HG03342 (cell line): ENCODE measurements around the gene KCNJ5.

Source experiments
- ATAC-seq: cut with Tn5 transposase; IDR thresholded peaks from one replicate; pipeline ENCODE4 v1.9.1; 2021; ENCODE audit warnings: mild to moderate bottlenecking, moderate library complexity; ENCODE audit not compliant: unreplicated experiment

The KCNJ5 gene

DNA sequence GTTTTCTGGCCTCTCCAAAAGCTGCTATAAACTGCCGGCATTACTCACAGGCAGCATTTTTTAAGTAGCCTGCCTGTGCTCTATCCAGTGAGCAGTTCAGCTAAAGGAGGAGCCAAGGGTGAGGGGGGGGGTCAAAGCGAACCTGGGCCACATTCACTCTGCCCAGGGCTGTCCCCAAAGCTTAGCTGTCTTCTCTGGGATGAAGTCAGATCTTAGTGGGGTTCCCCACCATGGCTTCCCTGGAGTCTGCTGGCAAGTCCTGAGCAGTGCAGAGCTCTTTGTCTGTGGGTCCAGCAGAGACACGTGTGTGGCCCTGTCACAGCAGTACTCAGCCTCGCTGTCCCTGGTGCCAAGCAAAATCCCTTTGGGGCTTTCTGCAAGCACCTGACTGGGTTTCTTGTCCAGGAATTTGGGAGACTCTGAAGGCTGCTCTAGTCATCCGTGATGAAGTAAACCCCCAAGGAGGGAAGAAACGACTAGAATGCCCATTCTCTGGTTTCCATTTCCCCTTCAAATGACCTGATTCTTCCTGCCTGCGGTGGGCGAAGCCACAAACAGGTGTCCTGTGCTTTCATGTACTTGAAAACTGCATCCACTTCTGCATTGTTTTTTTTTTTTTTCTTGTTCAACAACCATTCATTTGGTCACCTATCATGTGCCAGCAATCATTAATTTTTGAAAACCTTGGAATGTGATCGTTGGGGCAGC is 2.6 kb downstream of the KCNJ5 start:
- ATAC-seq, result peak; percentile 71

DNA sequence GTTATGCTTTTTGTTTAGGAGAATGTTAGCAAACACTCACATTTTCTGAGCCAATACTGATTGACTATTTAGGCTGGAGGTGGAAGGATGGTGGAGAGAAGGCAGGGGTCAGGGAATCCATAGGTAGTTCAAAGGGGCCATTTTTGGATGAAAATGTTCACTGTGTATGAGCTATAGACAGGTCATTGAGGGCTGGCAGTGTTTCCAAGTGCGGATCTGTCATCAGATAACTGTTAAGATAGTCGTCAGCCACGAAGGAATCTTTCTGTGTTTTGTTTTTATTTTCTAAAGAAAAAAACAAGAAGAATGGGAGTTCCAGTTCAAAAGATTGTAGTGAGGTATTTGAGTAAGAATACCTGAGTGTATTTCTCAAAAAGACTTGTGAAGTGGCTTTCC is 3.1 kb downstream of the KCNJ5 start:
- no peak for ATAC-seq

DNA sequence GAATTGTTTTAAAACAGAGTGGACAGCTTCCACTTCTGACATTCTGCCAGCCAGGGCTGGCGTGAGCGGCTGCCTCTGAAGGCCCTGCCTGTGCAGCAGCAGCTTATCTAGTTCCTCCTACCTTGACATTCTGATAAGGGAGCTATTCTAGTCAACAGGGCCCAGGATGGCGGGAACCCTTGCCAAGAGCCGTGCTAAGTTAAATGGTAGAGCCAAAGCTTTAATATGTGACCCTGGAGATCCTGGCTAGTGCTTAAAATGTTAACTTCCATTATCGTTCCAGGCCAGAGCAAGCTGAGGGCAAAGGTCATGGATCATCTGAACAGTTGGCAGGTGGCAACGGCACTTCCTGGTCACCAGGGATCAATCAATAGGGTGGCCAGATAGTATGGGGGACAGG is 3.5 kb downstream of the KCNJ5 start:
- no peak for ATAC-seq

GRCh38 chr11:128895526-128895925 is 4.4 kb downstream of the KCNJ5 start:
- no peak for ATAC-seq

DNA sequence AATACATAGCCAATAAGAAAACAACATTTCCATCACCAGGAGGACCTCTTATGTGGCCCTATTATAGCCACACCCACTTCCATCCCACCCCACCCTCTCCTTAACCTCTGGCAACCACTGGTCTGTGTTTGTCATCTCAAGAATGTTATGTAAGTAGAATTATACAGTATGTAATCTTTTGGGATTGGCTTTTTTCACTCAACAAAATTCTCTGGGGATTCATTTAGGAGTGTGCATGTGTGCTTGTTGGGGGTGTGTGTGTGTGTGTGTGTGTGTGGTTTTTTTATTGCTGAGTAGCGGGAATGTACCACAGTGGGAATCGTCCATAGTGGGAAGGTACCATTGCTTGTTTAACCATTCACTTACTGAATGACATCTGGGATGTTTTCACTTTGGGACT is 5.2 kb downstream of the KCNJ5 start:
- ATAC-seq, result no peak

DNA sequence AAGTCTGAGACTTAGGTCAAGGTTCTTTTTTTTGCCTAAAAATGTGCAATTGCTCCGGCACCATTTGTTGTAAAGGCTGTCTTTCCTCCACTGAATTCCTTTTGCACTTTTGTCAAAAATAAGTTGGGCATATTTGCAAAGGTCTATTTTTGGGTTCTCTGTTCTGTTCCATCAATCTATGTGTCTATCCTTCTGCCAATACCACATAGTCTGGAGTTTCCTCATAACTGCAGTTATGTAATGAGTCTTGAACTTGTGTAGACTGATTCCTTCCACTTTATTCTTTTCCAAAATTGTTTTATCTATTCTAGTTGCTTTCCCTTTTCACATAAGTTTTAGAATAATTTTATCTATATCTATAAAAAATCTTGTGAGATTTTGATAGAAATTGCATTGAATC is 6.7 kb downstream of the KCNJ5 start:
- no peak for ATAC-seq

- no peak for ATAC-seq
Measured at GRCh38 chr11:128898580-128899344, 7.6 kb downstream of the KCNJ5 start.

DNA sequence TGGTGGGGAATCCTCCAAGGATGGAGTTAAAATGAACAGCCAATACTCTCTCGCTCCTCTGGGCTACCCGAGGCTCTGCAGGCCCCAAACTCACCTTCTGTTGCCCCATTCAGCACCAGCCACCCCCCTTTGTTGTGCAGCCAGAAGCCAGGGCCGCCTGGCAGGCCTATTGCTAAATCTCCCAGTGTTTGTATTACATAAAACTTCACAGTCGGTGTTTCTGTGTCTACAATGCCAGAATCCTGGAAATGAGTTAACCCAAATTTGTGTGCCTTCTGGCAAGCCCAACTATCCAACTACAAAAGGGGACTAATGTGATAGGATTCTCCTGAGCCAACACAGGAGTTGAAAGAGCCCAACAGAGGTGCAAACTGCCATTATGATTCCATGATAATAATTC is 9.3 kb downstream of the KCNJ5 start:
- no peak for ATAC-seq

GRCh38 chr11:128901653-128902514 is 10.7 kb downstream of the KCNJ5 start:
- no peak for ATAC-seq

DNA sequence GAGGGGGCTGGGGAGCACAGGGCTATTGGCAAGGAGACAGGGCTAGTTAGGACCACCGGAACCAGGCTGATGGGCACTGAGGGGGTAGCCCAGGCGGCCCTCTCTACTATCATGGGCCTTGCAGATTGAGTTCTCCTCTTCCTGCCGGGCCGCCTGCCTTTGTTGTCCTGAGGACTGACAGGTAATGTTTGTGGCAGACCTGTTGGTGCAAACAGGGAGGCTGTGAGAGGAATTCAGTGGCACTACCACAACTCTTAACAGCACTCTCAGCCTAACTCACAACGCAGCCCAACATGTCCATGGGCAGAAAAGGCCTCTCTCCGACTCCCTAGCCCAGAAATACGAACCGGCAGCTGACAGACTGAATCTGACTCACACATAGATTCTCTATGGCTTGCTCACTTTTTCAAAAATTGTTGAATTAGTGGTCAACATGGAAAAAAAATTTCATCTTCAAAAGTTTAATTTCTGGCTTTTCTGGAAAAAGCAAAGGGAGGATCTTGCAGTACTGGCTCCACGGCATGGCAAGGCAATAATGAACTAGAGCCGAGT is 11.4 kb downstream of the KCNJ5 start:
- no peak for ATAC-seq

DNA sequence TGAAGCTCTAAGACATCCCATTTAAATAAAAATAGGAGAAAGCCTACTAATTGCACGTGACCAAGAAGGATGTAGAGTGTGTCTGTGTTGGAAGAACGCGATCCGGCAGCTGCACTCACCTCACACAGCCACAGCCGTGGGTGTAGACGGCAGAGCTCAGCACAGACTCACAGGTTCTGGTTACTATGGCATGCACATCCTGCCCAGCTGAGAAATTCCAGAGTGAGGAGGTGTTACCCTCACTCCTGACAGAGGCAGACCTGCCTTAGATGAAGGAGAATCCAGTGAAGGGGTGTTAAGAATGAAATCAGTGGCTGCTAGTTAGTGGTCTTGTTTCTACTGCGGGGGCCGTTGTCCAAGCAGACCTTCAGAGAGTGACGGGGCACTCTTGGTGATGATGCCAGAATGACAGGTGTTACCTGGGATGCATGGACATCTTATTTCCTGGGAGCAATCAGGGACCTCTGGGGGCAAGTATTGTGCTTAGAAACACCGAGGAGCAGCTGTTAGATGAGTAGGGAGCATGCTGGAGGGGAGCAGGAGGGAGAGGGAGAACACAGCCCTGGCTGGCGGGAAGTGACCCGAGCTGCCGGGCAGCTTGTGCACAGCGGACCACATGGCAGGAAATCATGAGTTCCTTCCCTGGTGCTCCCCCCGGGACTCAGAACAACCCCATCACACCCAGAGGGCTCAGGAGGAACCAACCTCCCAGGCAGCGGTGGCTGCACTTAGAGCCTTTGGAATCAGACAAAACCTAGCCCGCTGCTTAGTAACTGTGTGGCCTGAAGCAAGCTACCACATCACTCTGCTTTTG is 12.3 kb downstream of the KCNJ5 start:
- no peak for ATAC-seq

DNA sequence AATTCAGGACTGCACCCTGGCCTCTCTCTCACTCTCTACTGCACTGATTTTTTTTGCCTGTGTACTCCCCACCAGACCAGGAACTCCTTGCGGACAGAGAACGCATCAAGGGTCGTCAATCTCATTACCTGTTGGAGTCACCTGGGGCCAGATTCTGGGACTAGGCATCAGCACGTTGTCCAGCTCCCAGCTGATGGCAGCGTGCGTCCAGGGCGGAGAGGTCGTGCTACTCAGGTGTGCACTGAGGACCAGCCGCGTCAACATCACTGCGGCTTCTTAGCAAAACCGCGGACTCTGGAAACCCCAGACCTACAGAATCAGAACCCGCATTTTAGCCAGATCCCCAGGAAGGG is 13.1 kb downstream of the KCNJ5 start:
- ATAC-seq, result no peak

DNA sequence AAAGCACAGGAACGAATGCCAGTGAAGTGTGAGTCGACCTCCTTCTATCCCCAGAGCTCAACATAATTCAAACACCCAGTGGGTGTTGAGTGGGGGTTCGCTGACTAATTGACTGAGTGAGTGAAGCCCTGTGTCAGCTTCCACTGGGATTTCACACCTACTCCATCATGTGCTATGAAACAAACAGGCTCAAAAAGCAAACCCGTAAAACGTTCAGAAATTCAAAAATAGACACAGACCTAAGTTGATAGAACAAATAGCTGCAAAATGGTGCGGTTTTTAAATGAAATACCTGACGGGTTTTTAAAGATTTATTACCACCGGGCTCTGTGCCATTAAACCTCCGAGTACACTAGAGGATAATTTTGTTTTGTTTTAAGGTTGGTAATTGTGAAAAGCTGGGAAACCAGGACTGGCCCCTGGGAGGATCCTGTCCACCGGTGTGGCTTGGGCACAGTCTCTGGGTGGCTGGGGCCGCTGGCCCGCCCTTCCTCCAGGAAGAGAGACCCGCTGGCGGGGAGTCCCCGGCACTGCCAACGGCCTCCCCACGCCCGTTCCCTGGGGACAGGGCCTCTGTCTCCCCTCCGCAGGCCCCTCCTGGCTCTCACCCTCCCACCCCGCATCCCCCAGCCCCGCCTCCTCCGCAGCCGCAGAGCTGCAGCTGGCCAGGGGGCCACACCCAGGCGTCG is 13.6 kb downstream of the KCNJ5 start:
- peak; percentile 33 for ATAC-seq

GRCh38 chr11:128905345-128906184 is 14.4 kb downstream of the KCNJ5 start:
- ATAC-seq, result peak; percentile 42

- ATAC-seq, result no peak
Measured at GRCh38 chr11:128906185-128907050, 15.3 kb downstream of the KCNJ5 start.

DNA sequence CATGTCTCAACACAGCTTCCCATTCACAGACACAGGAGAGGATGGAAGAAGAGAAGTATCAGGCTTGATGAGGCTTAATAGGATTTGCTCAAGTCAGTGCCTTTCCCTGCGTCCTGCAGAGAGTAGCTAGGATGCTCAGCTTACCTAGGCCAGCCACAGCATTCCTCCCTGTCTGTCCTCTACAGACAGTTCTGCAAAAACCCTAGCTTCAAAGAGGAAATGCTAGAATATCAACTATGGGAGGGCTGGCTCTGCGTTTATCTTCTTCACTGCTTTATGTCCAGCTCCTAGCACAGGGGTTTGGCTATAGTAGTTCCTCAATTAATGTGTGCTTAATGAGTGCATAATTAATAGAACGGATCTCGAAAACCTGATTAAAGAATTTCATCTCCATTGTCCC is 16.4 kb downstream of the KCNJ5 start:
- ATAC-seq, result no peak

- ATAC-seq, result no peak
Measured at GRCh38 chr11:128908391-128909246, 17.5 kb downstream of the KCNJ5 start.
